ENCODE measurements around the gene PXDN.
"Not testable (repeated sequence)": the region's sequence is repeated elsewhere in the genome, so short reads cannot be mapped to it uniquely, and the experiment has no call there.

PXDN gene

GRCh38 chr2:1709335-1709605 is 35.0 kb downstream of the PXDN start:
- no peak for DNase-seq
- Mint-ChIP-seq H3K36me3 (ENCODE audit: low read depth) (peaks cover 9% of the 10 kb centered on the region), H3K27me3 (ENCODE audit: low read depth, poor library complexity) (no peaks in the 10 kb centered on the region), H3K4me3 (no peak overlapping the region), H3K27ac (no peak overlapping the region), H3K4me1 (peaks cover 69% of the 10 kb centered on the region), H3K9me3 (no peaks in the 10 kb centered on the region)
- TF ChIP-seq, protein P1, sequence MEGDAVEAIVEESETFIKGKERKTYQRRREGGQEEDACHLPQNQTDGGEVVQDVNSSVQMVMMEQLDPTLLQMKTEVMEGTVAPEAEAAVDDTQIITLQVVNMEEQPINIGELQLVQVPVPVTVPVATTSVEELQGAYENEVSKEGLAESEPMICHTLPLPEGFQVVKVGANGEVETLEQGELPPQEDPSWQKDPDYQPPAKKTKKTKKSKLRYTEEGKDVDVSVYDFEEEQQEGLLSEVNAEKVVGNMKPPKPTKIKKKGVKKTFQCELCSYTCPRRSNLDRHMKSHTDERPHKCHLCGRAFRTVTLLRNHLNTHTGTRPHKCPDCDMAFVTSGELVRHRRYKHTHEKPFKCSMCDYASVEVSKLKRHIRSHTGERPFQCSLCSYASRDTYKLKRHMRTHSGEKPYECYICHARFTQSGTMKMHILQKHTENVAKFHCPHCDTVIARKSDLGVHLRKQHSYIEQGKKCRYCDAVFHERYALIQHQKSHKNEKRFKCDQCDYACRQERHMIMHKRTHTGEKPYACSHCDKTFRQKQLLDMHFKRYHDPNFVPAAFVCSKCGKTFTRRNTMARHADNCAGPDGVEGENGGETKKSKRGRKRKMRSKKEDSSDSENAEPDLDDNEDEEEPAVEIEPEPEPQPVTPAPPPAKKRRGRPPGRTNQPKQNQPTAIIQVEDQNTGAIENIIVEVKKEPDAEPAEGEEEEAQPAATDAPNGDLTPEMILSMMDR (IDR thresholded peaks at IDR 0.05): no peak

GRCh38 chr2:1708476-1709334 is 35.6 kb downstream of the PXDN start:
- no peaks in the 10 kb centered on the region for H3K27me3 Mint-ChIP-seq (ENCODE audit: low read depth, poor library complexity)
- H3K4me3 Mint-ChIP-seq: no peak overlapping the region
- H3K4me1 Mint-ChIP-seq: peaks cover 63% of the 10 kb centered on the region
- TF ChIP-seq, protein P1 (IDR thresholded peaks at IDR 0.05): no peak
- peaks cover 9% of the 10 kb centered on the region for H3K36me3 Mint-ChIP-seq (ENCODE audit: low read depth)
- peak overlapping the region; percentile 36 for H3K27ac Mint-ChIP-seq
- no peak for DNase-seq
- no peaks in the 10 kb centered on the region for H3K9me3 Mint-ChIP-seq

DNA sequence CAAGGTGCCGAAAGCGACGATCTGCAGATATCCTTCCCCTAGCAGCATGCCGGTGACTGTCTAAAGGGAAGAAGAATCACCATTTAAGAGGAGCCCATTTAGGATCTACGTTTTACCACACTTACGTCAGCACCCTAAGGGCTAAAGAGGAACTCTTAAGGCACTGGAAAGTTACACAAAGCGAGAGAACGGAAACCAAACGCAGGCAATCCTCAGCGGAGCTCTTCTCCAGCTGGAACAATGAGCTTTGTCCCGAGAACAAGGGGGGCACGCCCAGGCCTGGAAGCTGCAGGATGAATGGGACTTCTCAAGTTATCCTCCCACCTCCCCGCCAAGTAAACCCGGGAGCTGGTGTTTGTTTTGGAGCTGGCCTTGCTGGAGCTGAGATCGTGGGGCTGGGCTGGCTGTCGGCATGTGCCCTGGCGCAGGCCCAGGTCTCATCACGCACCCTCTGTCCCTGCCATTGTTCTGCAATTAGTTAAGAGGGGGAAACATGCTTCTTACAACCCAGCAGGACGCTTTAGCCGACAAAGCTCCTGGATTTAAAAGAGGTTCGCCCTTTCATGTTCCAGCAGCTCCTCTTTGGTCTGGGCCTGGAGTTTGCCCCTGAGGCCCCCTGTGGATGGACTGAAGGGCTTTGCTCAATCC is 36.4 kb downstream of the PXDN start:
- Mint-ChIP-seq H3K36me3 (ENCODE audit: low read depth) (peaks cover 9% of the 10 kb centered on the region), H3K4me1 (peaks cover 56% of the 10 kb centered on the region), H3K9me3 (no peaks in the 10 kb centered on the region), H3K27me3 (ENCODE audit: low read depth, poor library complexity) (no peaks in the 10 kb centered on the region), H3K4me3 (peak overlapping the region; percentile 16), H3K27ac (peak overlapping the region; percentile 36)
- peak; percentile 37 for DNase-seq
- TF ChIP-seq, protein P1 (IDR thresholded peaks at IDR 0.05): no peak

- not testable (repeated sequence) for H3K4me3 Mint-ChIP-seq; H3K9me3 Mint-ChIP-seq; H3K27ac Mint-ChIP-seq; DNase-seq; H3K27me3 Mint-ChIP-seq (ENCODE audit: low read depth, poor library complexity); H3K36me3 Mint-ChIP-seq (ENCODE audit: low read depth)
- peaks cover 60% of the 10 kb centered on the region for H3K4me1 Mint-ChIP-seq
These were observed 38.0 kb downstream of the PXDN start for GRCh38 chr2:1706089-1706841.

- H3K36me3 Mint-ChIP-seq (ENCODE audit: low read depth): peaks cover 9% of the 10 kb centered on the region
- peaks cover 65% of the 10 kb centered on the region for H3K4me1 Mint-ChIP-seq
- H3K27me3 Mint-ChIP-seq (ENCODE audit: low read depth, poor library complexity): peaks cover 3% of the 10 kb centered on the region
- no peak for DNase-seq
- H3K4me3 Mint-ChIP-seq: no peak overlapping the region
- H3K9me3 Mint-ChIP-seq: no peaks in the 10 kb centered on the region
- TF ChIP-seq, protein P1 (IDR thresholded peaks at IDR 0.05): no peak
- H3K27ac Mint-ChIP-seq: no peak overlapping the region
These were observed 38.7 kb downstream of the PXDN start for GRCh38 chr2:1705557-1706076.
